ENCODE results near the gene SYNGR3.

GRCh38 chr16:2005646-2006045 is 15.9 kb downstream of the SYNGR3 start:
- no peak for TF ChIP-seq CTCF (IDR thresholded peaks at IDR 0.05)
- no peak for TF ChIP-seq POLR2A (IDR thresholded peaks at IDR 0.05)
